Nephron progenitor cell (in vitro differentiated cells): ENCODE measurements around the gene SLC22A31.
"Not testable (repeated sequence)": the region's sequence is repeated elsewhere in the genome, so short reads cannot be mapped to it uniquely, and the experiment has no call there.

Experiments
- DNase-seq: peaks from one replicate; pipeline ENCODE4 v3.0.0; 2021
- H3K27ac Mint-ChIP-seq: 2 replicates; pipeline ENCODE4 v1.8.0; 2021; ENCODE audit warnings: mild to moderate bottlenecking, moderate library complexity, mixed read lengths
- H3K27me3 Mint-ChIP-seq: 2 replicates; pipeline ENCODE4 v1.8.0; 2021; ENCODE audit warnings: mild to moderate bottlenecking, low read depth, mixed read lengths; ENCODE audit not compliant: poor library complexity
- H3K36me3 Mint-ChIP-seq: 2 replicates; pipeline ENCODE4 v1.8.0; 2021; ENCODE audit warnings: low read depth, mixed read lengths
- H3K4me1 Mint-ChIP-seq: 2 replicates; pipeline ENCODE4 v1.8.0; 2021; ENCODE audit warnings: mixed read lengths
- H3K4me3 Mint-ChIP-seq: 2 replicates; pipeline ENCODE4 v1.8.0; 2021; ENCODE audit warnings: mild to moderate bottlenecking, moderate library complexity, mixed read lengths
- H3K9me3 Mint-ChIP-seq: 2 replicates; pipeline ENCODE4 v1.8.0; 2021; ENCODE audit warnings: mild to moderate bottlenecking, moderate library complexity, mixed read lengths
- CTCF ChIP-seq: fragments of 200-600 bp; sonication (generic); IDR thresholded peaks from 2 replicates; pipeline ENCODE4 v1.5.0; 2021; ENCODE audit warnings: antibody characterized with exemption

The SLC22A31 gene

GRCh38 chr16:89200124-89200849 lies at the start of gene SLC22A31:
Gene SLC22A31 (minus strand): TSS chr16:89200537. CDS start chr16:89200501, 36 bp downstream.
- peak within 1 kb of the TSS; percentile 72 for H3K4me3 Mint-ChIP-seq
- H3K4me1 Mint-ChIP-seq: peaks cover 16% of the 10 kb centered on the region
- TF ChIP-seq CTCF: no peak
- H3K36me3 Mint-ChIP-seq: peaks cover 7% of the 10 kb centered on the region
- no peak within 1 kb of the TSS for H3K27ac Mint-ChIP-seq
- H3K9me3 Mint-ChIP-seq: peaks cover 21% of the 10 kb centered on the region
- DNase-seq: peak; percentile 48
- peaks cover 71% of the 10 kb centered on the region for H3K27me3 Mint-ChIP-seq

- Mint-ChIP-seq H3K9me3 (peaks cover 41% of the 10 kb centered on the region), H3K27me3 (peaks cover 47% of the 10 kb centered on the region), H3K4me3 (peak overlapping the region; percentile 75), H3K27ac (no peak overlapping the region), H3K36me3 (peaks cover 9% of the 10 kb centered on the region), H3K4me1 (peaks cover 5% of the 10 kb centered on the region)
- no peak for TF ChIP-seq CTCF
- DNase-seq: no peak
These were observed 48.1 kb upstream of the SLC22A31 start for GRCh38 chr16:89248196-89248982.

GRCh38 chr16:89247734-89248075 lies 47.4 kb upstream of the SLC22A31 start:
- Mint-ChIP-seq H3K27me3 (peaks cover 43% of the 10 kb centered on the region), H3K9me3 (peaks cover 39% of the 10 kb centered on the region), H3K4me3 (peak overlapping the region; percentile 75)
- H3K27ac Mint-ChIP-seq, H3K4me1 Mint-ChIP-seq, H3K36me3 Mint-ChIP-seq, DNase-seq: not testable (repeated sequence)

GRCh38 chr16:89246903-89247733 lies 46.8 kb upstream of the SLC22A31 start:
- Mint-ChIP-seq H3K4me3 (peak overlapping the region; percentile 77), H3K4me1 (peaks cover 5% of the 10 kb centered on the region), H3K27me3 (peaks cover 48% of the 10 kb centered on the region), H3K27ac (no peak overlapping the region), H3K36me3 (peaks cover 9% of the 10 kb centered on the region), H3K9me3 (peaks cover 36% of the 10 kb centered on the region)
- no peak for TF ChIP-seq CTCF
- peak; percentile 99 for DNase-seq

GRCh38 chr16:89246383-89246902 lies 46.1 kb upstream of the SLC22A31 start:
- Mint-ChIP-seq H3K36me3 (peaks cover 9% of the 10 kb centered on the region), H3K27me3 (peaks cover 46% of the 10 kb centered on the region), H3K27ac (no peak overlapping the region), H3K4me3 (peak overlapping the region; percentile 77), H3K4me1 (peaks cover 10% of the 10 kb centered on the region), H3K9me3 (peaks cover 31% of the 10 kb centered on the region)
- no peak for DNase-seq
- TF ChIP-seq CTCF: no peak

- Mint-ChIP-seq H3K27ac (no peak overlapping the region), H3K4me1 (peaks cover 14% of the 10 kb centered on the region), H3K4me3 (no peak overlapping the region), H3K9me3 (peaks cover 19% of the 10 kb centered on the region), H3K36me3 (peaks cover 5% of the 10 kb centered on the region), H3K27me3 (peaks cover 37% of the 10 kb centered on the region)
- DNase-seq: no peak
- no peak for TF ChIP-seq CTCF
These were observed 44.4 kb upstream of the SLC22A31 start for GRCh38 chr16:89244754-89245153.

- Mint-ChIP-seq H3K27me3 (peaks cover 37% of the 10 kb centered on the region), H3K4me1 (peaks cover 14% of the 10 kb centered on the region), H3K9me3 (peaks cover 16% of the 10 kb centered on the region)
- H3K36me3 Mint-ChIP-seq, H3K27ac Mint-ChIP-seq, H3K4me3 Mint-ChIP-seq, DNase-seq: not testable (repeated sequence)
These were observed 43.9 kb upstream of the SLC22A31 start for GRCh38 chr16:89244264-89244663.
